K562 (cell line): ENCODE results near the gene FGFR4. TPM values are rescaled to one million over a fixed set of nuclear protein-coding genes. Genes with fewer than 3 reads are reported as not detected.

Source experiments
- ATAC-seq: fragments of 200-7000 bp; cut with Tn5 transposase; 3 replicates; pipeline ENCODE4 v1.9.1; 2020; ENCODE audit warnings: moderate library complexity
- BruUV-seq: library from RNA; stranded (reverse); fragments of 400-500 nt; replicated peaks from 2 replicates; lab custom pipeline; 2021; lab: Mats Ljungman, UMichigan
- CTCF ChIA-PET: fragments of 300-600 bp; formaldehyde crosslinking; extraction: SDS; loops from one replicate; lab custom pipeline; 2021; ENCODE audit warnings: low intra/inter-chr PET ratio; lab: Yijun Ruan, JAX
- POLR2A ChIA-PET: fragments of 300-600, 350-650 bp; sonication (Branson Sonifier 250); formaldehyde crosslinking; extraction: SDS; loops from one replicate; lab custom pipeline; 2021; ENCODE audit warnings: antibody characterized with exemption, inconsistent platforms; lab: Yijun Ruan, JAX
- DNase-seq, 4 experiments: peaks; one replicate each; pipeline versions ENCODE4 v3.0.0 to v3.0.0-alpha.2; 2011 to 2018; ENCODE audit warnings: low spot score in 3 of 4, mixed read lengths in 3 of 4; ENCODE audit errors: extremely low read depth in 1 of 4
- FAIRE-seq: peaks from 2 replicates; lab custom pipeline; 2011; peaks lifted over from hg19 to GRCh38; lab: Jason Lieb, UNC
- H2AFZ ChIP-seq: 2 replicates; pipeline ENCODE4 v1.6.0; 2011; ENCODE audit warnings: low read depth, low read length, control low read depth, inconsistent platforms
- H3K27ac ChIP-seq: fragments of 200-600 bp; 3 replicates; pipeline ENCODE4 v1.8.0; 2011; ENCODE audit warnings: low read depth, mild to moderate bottlenecking, control low read depth, inconsistent platforms, low read length, moderate library complexity, mixed read lengths; ENCODE audit errors: extremely low read depth
- H3K27me3 ChIP-seq, 2 experiments: fragments of 300-600 bp in 1 of 2; 2 replicates in 1 of 2; 3 replicates in 1 of 2; pipeline versions ENCODE4 v1.6.0 to v1.8.0; 2011; ENCODE audit warnings: inconsistent platforms in 2 of 2, low read length in 2 of 2, mild to moderate bottlenecking in 1 of 2, mixed read lengths in 1 of 2, moderate library complexity in 1 of 2; ENCODE audit not compliant: control insufficient read depth in 2 of 2, insufficient read depth in 2 of 2
- H3K36me3 ChIP-seq: fragments of 300-600 bp; 3 replicates; pipeline ENCODE4 v1.8.0; 2011; ENCODE audit warnings: mild to moderate bottlenecking, low read length, inconsistent platforms; ENCODE audit not compliant: control insufficient read depth, insufficient read depth
- H3K4me1 ChIP-seq, 2 experiments: fragments of 200-600 bp in 1 of 2; replicated peaks in 1 of 2; 2 replicates in 1 of 2; 3 replicates in 1 of 2; pipeline versions ENCODE4 v1.5.1 to v1.8.0; 2011; ENCODE audit warnings: inconsistent platforms in 2 of 2, low read length in 2 of 2, mild to moderate bottlenecking in 1 of 2, mixed read lengths in 1 of 2, moderate library complexity in 1 of 2; ENCODE audit not compliant: control insufficient read depth in 2 of 2, insufficient read depth in 2 of 2
- H3K4me2 ChIP-seq: 2 replicates; pipeline ENCODE4 v1.6.1; 2011; ENCODE audit warnings: low read length, control low read depth, inconsistent platforms, mixed read lengths; ENCODE audit not compliant: insufficient read depth
- H3K4me3 ChIP-seq: fragments of 200-600 bp; sonication (generic), shearing (Covaris generic); 2 replicates; pipeline ENCODE4 v1.5.1; 2016; ENCODE audit warnings: control low read depth, inconsistent platforms
- H3K79me2 ChIP-seq: fragments of 200-600 bp; 3 replicates; pipeline ENCODE4 v1.8.0; 2011; ENCODE audit warnings: low read length, inconsistent platforms; ENCODE audit not compliant: control insufficient read depth, insufficient read depth
- H3K9ac ChIP-seq, 2 experiments: 2 replicates each; pipeline versions ENCODE4 v1.6.0 to v1.6.1; 2011; ENCODE audit warnings: low read depth in 2 of 2, low read length in 2 of 2, control low read depth in 1 of 2, inconsistent platforms in 1 of 2, mild to moderate bottlenecking in 1 of 2, mixed read lengths in 1 of 2; ENCODE audit not compliant: insufficient read depth in 1 of 2
- H3K9me1 ChIP-seq: one replicate; pipeline ENCODE4 v1.6.0; 2011; ENCODE audit warnings: inconsistent platforms, mild to moderate bottlenecking, low read length, moderate library complexity; ENCODE audit not compliant: control insufficient read depth, insufficient read depth
- H3K9me3 ChIP-seq: replicated peaks from 2 replicates; pipeline ENCODE4 v1.5.1; 2011; ENCODE audit warnings: low read depth, low read length, inconsistent platforms; ENCODE audit not compliant: control insufficient read depth, insufficient read depth
- H4K20me1 ChIP-seq: replicated peaks from 2 replicates; pipeline ENCODE4 v1.6.1; 2011; ENCODE audit warnings: low read length, inconsistent platforms, mixed read lengths; ENCODE audit not compliant: control insufficient read depth, insufficient read depth
- FOXJ2 ChIP-seq: fragments of 200-800 bp; sonication (Bioruptor generic); IDR thresholded peaks from 2 replicates; pipeline ENCODE4 v1.6.1; 2016; ENCODE audit warnings: missing genetic modification characterization, missing compliant biosample characterization
- GABPA ChIP-seq: fragments of 200-800 bp; sonication (Bioruptor generic); conservative IDR thresholded peaks from 2 replicates; pipeline ENCODE4 v1.6.1; 2016; ENCODE audit warnings: low read depth, missing genetic modification characterization, missing compliant biosample characterization
- MECOM ChIP-seq: fragments of 250-450 bp; sonication (Bioruptor Pico); IDR thresholded peaks from 2 replicates; pipeline ENCODE4 v1.8.0; 2022; ENCODE audit warnings: inconsistent platforms
- TGIF2 ChIP-seq: sonication (generic); formaldehyde crosslinking; IDR thresholded peaks from 2 replicates; pipeline ENCODE4 v1.8.1; 2022; ENCODE audit warnings: mild to moderate bottlenecking, missing genetic modification reagents, moderate library complexity
- ZNF174 ChIP-seq: fragments of 250-450 bp; sonication (Bioruptor Pico); IDR thresholded peaks from 2 replicates; pipeline ENCODE4 v1.4.0; 2020; ENCODE audit warnings: mild to moderate bottlenecking
- ZNF384 ChIP-seq: IDR thresholded peaks from 2 replicates; pipeline ENCODE4 v1.6.1; 2012; ENCODE audit warnings: low read depth, low read length, improper control_type of control experiment
- WGBS: fragments of 100-300 bp; shearing (Covaris generic); methylation state at CpG from one replicate; pipeline ENCODE4 v1.1.6; 2016; ENCODE audit warnings: low coverage, mixed read lengths; ENCODE audit not compliant: insufficient coverage; ENCODE audit errors: missing lambda C conversion rate; 5-methylcytosine and 5-hydroxymethylcytosine counted together
- in situ Hi-C: fragments of 300-500 bp; cut with MboI; formaldehyde crosslinking; loops from 4 replicates; pipeline ENCODE4 v1.15.0; 2018; ENCODE audit warnings: inconsistent platforms, mixed read lengths
- intact Hi-C: fragments of 100-400 bp; cut with micrococcal nuclease; formaldehyde crosslinking; loops from 2 replicates; pipeline ENCODE4 v1.14.2; 2022
- polyA plus RNA-seq, 8 experiments: library from polyadenylated mRNA; depleted of rRNA in 4 of 8; stranded (reverse) in 5 of 8; unstranded in 3 of 8; fragments of >200 nt; fragmentation: Nextera tagmentation in 2 of 8; fragmentation: Illumina TruSeq in 1 of 8; extraction: Ambion mirVana in 2 of 8; extraction: Trizol in 1 of 8; gene quantifications; 2 replicates each; pipeline versions ENCODE4 v1.2.1 to v1.2.3, GENCODE V29; 2011 to 2014; ENCODE audit warnings: inconsistent platforms in 1 of 8, missing spikeins in 1 of 8
- total RNA-seq, 7 experiments: library from RNA; depleted of rRNA in 6 of 7; stranded (reverse); fragments of >200 nt in 6 of 7; fragmentation: Illumina TruSeq in 2 of 7; extraction: Trizol in 2 of 7; gene quantifications; 2 replicates each; pipeline versions ENCODE4 v1.2.1 to v1.2.3, GENCODE V29; 2011 to 2021; ENCODE audit warnings: low replicate concordance in 1 of 7
- TF ChIP-seq, protein P1 (sequence below): fragments of 200-600 bp; sonication (generic); IDR thresholded peaks from one replicate; pipeline ENCODE4 v1.6.1; 2012; ENCODE audit warnings: mild to moderate bottlenecking, low read depth, low read length, inconsistent platforms
- TF ChIP-seq, protein P2 (sequence below): sonication (generic); formaldehyde crosslinking; IDR thresholded peaks from 2 replicates; pipeline ENCODE4 v1.8.0; 2023; ENCODE audit warnings: mild to moderate bottlenecking, missing genetic modification reagents

FGFR4 gene
- total and polyA plus RNA-seq, 9 of the 15 experiments (the other 6 are each of a cell fraction or from before 2014, with no cell fraction given): 0.76 to 35.4 (median 7.5) TPM

DNA sequence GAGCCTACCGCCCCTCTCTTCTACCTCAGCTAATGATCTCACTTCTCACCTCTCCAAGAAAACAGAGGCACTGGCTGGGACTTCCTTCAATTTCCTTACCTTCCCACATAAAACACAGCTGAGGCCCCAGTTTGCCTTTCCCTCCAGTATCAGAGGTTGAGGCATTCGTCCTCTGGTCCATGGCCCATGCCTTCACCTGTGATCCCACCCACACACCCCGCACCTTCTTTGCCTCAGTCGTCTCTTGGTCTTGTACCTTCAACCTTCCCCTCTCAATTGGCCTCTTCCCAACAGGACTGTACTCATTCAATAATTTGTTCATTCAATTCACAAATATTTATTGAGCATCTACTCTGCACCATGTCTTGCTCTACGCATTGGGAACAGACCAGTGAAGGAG, 35.9 kb downstream of the FGFR4 start:
- intact Hi-C loops (no loop called here), in situ Hi-C loops (loop anchor here (25.0 kb wide), 1 partner anchor 1385 kb away; no protein-coding TSS in a partner anchor)
- H3K36me3 ChIP-seq: no peaks in the 10 kb centered on the region
- H3K9ac ChIP-seq: no peak overlapping the region
- no peaks in the 10 kb centered on the region for H3K9me3 ChIP-seq
- ATAC-seq (no peak), FAIRE-seq (no peak), DNase-seq (no peak)
- ChIA-PET POLR2A (no interaction called here), CTCF (no interaction called here)
- no peak overlapping the region for H3K4me3 ChIP-seq
- H3K9me1 ChIP-seq: no peaks in the 10 kb centered on the region
- no peaks in the 10 kb centered on the region for H3K79me2 ChIP-seq
- H2AFZ ChIP-seq: no peak overlapping the region
- BruUV-seq: no TSS peak
- H3K27me3 ChIP-seq: no peaks in the 10 kb centered on the region
- no peak overlapping the region for H3K4me2 ChIP-seq
- no peak overlapping the region for H3K27ac ChIP-seq
- H3K4me1 ChIP-seq: peaks cover under 1 to 5% of the 10 kb centered on the region in 2 experiments; a peak in 2 of 5 replicates
- WGBS: 63% methylated on average over 5 of the region's 5 CpGs
- no peaks in the 10 kb centered on the region for H4K20me1 ChIP-seq
- TF ChIP-seq, protein P1, sequence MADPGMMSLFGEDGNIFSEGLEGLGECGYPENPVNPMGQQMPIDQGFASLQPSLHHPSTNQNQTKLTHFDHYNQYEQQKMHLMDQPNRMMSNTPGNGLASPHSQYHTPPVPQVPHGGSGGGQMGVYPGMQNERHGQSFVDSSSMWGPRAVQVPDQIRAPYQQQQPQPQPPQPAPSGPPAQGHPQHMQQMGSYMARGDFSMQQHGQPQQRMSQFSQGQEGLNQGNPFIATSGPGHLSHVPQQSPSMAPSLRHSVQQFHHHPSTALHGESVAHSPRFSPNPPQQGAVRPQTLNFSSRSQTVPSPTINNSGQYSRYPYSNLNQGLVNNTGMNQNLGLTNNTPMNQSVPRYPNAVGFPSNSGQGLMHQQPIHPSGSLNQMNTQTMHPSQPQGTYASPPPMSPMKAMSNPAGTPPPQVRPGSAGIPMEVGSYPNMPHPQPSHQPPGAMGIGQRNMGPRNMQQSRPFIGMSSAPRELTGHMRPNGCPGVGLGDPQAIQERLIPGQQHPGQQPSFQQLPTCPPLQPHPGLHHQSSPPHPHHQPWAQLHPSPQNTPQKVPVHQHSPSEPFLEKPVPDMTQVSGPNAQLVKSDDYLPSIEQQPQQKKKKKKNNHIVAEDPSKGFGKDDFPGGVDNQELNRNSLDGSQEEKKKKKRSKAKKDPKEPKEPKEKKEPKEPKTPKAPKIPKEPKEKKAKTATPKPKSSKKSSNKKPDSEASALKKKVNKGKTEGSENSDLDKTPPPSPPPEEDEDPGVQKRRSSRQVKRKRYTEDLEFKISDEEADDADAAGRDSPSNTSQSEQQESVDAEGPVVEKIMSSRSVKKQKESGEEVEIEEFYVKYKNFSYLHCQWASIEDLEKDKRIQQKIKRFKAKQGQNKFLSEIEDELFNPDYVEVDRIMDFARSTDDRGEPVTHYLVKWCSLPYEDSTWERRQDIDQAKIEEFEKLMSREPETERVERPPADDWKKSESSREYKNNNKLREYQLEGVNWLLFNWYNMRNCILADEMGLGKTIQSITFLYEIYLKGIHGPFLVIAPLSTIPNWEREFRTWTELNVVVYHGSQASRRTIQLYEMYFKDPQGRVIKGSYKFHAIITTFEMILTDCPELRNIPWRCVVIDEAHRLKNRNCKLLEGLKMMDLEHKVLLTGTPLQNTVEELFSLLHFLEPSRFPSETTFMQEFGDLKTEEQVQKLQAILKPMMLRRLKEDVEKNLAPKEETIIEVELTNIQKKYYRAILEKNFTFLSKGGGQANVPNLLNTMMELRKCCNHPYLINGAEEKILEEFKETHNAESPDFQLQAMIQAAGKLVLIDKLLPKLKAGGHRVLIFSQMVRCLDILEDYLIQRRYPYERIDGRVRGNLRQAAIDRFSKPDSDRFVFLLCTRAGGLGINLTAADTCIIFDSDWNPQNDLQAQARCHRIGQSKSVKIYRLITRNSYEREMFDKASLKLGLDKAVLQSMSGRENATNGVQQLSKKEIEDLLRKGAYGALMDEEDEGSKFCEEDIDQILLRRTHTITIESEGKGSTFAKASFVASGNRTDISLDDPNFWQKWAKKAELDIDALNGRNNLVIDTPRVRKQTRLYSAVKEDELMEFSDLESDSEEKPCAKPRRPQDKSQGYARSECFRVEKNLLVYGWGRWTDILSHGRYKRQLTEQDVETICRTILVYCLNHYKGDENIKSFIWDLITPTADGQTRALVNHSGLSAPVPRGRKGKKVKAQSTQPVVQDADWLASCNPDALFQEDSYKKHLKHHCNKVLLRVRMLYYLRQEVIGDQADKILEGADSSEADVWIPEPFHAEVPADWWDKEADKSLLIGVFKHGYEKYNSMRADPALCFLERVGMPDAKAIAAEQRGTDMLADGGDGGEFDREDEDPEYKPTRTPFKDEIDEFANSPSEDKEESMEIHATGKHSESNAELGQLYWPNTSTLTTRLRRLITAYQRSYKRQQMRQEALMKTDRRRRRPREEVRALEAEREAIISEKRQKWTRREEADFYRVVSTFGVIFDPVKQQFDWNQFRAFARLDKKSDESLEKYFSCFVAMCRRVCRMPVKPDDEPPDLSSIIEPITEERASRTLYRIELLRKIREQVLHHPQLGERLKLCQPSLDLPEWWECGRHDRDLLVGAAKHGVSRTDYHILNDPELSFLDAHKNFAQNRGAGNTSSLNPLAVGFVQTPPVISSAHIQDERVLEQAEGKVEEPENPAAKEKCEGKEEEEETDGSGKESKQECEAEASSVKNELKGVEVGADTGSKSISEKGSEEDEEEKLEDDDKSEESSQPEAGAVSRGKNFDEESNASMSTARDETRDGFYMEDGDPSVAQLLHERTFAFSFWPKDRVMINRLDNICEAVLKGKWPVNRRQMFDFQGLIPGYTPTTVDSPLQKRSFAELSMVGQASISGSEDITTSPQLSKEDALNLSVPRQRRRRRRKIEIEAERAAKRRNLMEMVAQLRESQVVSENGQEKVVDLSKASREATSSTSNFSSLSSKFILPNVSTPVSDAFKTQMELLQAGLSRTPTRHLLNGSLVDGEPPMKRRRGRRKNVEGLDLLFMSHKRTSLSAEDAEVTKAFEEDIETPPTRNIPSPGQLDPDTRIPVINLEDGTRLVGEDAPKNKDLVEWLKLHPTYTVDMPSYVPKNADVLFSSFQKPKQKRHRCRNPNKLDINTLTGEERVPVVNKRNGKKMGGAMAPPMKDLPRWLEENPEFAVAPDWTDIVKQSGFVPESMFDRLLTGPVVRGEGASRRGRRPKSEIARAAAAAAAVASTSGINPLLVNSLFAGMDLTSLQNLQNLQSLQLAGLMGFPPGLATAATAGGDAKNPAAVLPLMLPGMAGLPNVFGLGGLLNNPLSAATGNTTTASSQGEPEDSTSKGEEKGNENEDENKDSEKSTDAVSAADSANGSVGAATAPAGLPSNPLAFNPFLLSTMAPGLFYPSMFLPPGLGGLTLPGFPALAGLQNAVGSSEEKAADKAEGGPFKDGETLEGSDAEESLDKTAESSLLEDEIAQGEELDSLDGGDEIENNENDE: no peak
- no peak for TF ChIP-seq TGIF2
- no peak for TF ChIP-seq GABPA
- TF ChIP-seq, protein P2, sequence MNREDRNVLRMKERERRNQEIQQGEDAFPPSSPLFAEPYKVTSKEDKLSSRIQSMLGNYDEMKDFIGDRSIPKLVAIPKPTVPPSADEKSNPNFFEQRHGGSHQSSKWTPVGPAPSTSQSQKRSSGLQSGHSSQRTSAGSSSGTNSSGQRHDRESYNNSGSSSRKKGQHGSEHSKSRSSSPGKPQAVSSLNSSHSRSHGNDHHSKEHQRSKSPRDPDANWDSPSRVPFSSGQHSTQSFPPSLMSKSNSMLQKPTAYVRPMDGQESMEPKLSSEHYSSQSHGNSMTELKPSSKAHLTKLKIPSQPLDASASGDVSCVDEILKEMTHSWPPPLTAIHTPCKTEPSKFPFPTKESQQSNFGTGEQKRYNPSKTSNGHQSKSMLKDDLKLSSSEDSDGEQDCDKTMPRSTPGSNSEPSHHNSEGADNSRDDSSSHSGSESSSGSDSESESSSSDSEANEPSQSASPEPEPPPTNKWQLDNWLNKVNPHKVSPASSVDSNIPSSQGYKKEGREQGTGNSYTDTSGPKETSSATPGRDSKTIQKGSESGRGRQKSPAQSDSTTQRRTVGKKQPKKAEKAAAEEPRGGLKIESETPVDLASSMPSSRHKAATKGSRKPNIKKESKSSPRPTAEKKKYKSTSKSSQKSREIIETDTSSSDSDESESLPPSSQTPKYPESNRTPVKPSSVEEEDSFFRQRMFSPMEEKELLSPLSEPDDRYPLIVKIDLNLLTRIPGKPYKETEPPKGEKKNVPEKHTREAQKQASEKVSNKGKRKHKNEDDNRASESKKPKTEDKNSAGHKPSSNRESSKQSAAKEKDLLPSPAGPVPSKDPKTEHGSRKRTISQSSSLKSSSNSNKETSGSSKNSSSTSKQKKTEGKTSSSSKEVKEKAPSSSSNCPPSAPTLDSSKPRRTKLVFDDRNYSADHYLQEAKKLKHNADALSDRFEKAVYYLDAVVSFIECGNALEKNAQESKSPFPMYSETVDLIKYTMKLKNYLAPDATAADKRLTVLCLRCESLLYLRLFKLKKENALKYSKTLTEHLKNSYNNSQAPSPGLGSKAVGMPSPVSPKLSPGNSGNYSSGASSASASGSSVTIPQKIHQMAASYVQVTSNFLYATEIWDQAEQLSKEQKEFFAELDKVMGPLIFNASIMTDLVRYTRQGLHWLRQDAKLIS (CRISPR knock-in tag): no peak
- TF ChIP-seq MECOM (CRISPR knock-in tag): no peak
- no peak for TF ChIP-seq FOXJ2 (tag)
- no peak for TF ChIP-seq ZNF384
- no peak for TF ChIP-seq ZNF174 (CRISPR knock-in tag)
